Neural cell (in vitro differentiated cells): ENCODE results near the gene GP5. TPM values are rescaled to one million over a fixed set of nuclear protein-coding genes. Genes with fewer than 3 reads are reported as not detected.

Experiments
- H2AFZ ChIP-seq: fragments of 200-600, 300-800 bp; sonication (generic), shearing (Covaris generic); 2 replicates; pipeline ENCODE4 v1.6.0; 2014; ENCODE audit warnings: low read depth, mild to moderate bottlenecking, antibody characterized with exemption, low read length, moderate library complexity
- H3F3A ChIP-seq: fragments of 200-600 bp; shearing (Covaris generic); 2 replicates; pipeline ENCODE4 v1.6.1; 2016; ENCODE audit warnings: mild to moderate bottlenecking, moderate library complexity, mixed read lengths, antibody characterized with exemption, low read length; ENCODE audit not compliant: insufficient read depth, poor library complexity, severe bottlenecking
- H3K27ac ChIP-seq: fragments of 200-600, 300-800 bp; sonication (generic), shearing (Covaris generic); 2 replicates; pipeline ENCODE4 v1.5.1; 2014; ENCODE audit warnings: mild to moderate bottlenecking, low read length, moderate library complexity
- H3K27me3 ChIP-seq: fragments of 300-800, 200-600 bp; sonication (generic), shearing (Covaris generic); 2 replicates; pipeline ENCODE4 v1.6.0; 2014; ENCODE audit warnings: mild to moderate bottlenecking, low read depth, low read length, moderate library complexity; ENCODE audit not compliant: insufficient read depth
- H3K36me3 ChIP-seq: fragments of 300-800, 200-600 bp; sonication (generic), shearing (Covaris generic); 2 replicates; pipeline ENCODE4 v1.5.1; 2014; ENCODE audit warnings: mild to moderate bottlenecking, antibody characterized with exemption, low read length, moderate library complexity; ENCODE audit not compliant: insufficient read depth
- H3K4me2 ChIP-seq: fragments of 300-800, 200-600 bp; sonication (generic), shearing (Covaris generic); 2 replicates; pipeline ENCODE4 v1.6.0; 2014; ENCODE audit warnings: mild to moderate bottlenecking, low read length
- H3K4me3 ChIP-seq: fragments of 300-800, 200-600 bp; sonication (generic), shearing (Covaris generic); 2 replicates; pipeline ENCODE4 v1.5.1; 2014; ENCODE audit warnings: mild to moderate bottlenecking, low read length, moderate library complexity
- H3K79me2 ChIP-seq: fragments of 200-600 bp; shearing (Covaris generic); replicated peaks from 2 replicates; pipeline ENCODE4 v1.6.0; 2014; ENCODE audit warnings: mild to moderate bottlenecking, low read length, moderate library complexity; ENCODE audit not compliant: insufficient read depth
- H3K9ac ChIP-seq: fragments of 300-800, 200-600 bp; sonication (generic), shearing (Covaris generic); 2 replicates; pipeline ENCODE4 v1.6.1; 2016; ENCODE audit warnings: mild to moderate bottlenecking, low read length, mixed read lengths
- H3K9me2 ChIP-seq: fragments of 200-600 bp; shearing (Covaris generic); 2 replicates; pipeline ENCODE4 v1.6.1; 2016; ENCODE audit warnings: mild to moderate bottlenecking, low read length, mixed read lengths; ENCODE audit not compliant: insufficient read depth
- H3K9me3 ChIP-seq: fragments of 200-600, 300-800 bp; sonication (generic), shearing (Covaris generic); 2 replicates; pipeline ENCODE4 v1.6.1; 2016; ENCODE audit warnings: mild to moderate bottlenecking, mixed run types, low read length, moderate library complexity, mixed read lengths
- H4K20me1 ChIP-seq: fragments of 200-600 bp; shearing (Covaris generic); 2 replicates; pipeline ENCODE4 v1.6.1; 2016; ENCODE audit warnings: mild to moderate bottlenecking, mixed run types; ENCODE audit not compliant: insufficient read depth
- CTCF ChIP-seq: fragments of 450-650 bp; IDR thresholded peaks from 2 replicates; pipeline ENCODE4 v1.5.1; 2014; ENCODE audit warnings: antibody characterized with exemption, mild to moderate bottlenecking, moderate library complexity; ENCODE audit not compliant: poor library complexity, severe bottlenecking
- EP300 ChIP-seq: fragments of 450-650 bp; conservative IDR thresholded peaks from 2 replicates; pipeline ENCODE4 v1.6.1; 2014; ENCODE audit warnings: antibody characterized with exemption, mild to moderate bottlenecking, moderate library complexity; ENCODE audit not compliant: poor library complexity, severe bottlenecking
- EZH2 ChIP-seq: fragments of 200-600, 300-800 bp; shearing (Covaris generic), sonication (generic); IDR thresholded peaks from 2 replicates; pipeline ENCODE4 v1.6.1; 2014; ENCODE audit warnings: antibody characterized with exemption, low read length, borderline replicate concordance, mild to moderate bottlenecking; ENCODE audit not compliant: insufficient read depth, poor library complexity, severe bottlenecking
- MXI1 ChIP-seq: fragments of 450-650 bp; conservative IDR thresholded peaks from 2 replicates; pipeline ENCODE4 v1.6.1; 2014; ENCODE audit warnings: antibody characterized with exemption, mild to moderate bottlenecking; ENCODE audit not compliant: poor library complexity, severe bottlenecking
- POLR2AphosphoS5 ChIP-seq: IDR thresholded peaks from 2 replicates; pipeline ENCODE4 v1.6.1; 2012
- RAD21 ChIP-seq: fragments of 450-650 bp; conservative IDR thresholded peaks from 2 replicates; pipeline ENCODE4 v1.6.1; 2014; ENCODE audit warnings: antibody characterized with exemption, mild to moderate bottlenecking, moderate library complexity
- SMC3 ChIP-seq: fragments of 450-650 bp; conservative IDR thresholded peaks from 2 replicates; pipeline ENCODE4 v1.6.1; 2014; ENCODE audit warnings: antibody characterized with exemption, mild to moderate bottlenecking, moderate library complexity; ENCODE audit not compliant: poor library complexity
- TAF1 ChIP-seq: IDR thresholded peaks from 2 replicates; pipeline ENCODE4 v1.6.1; 2012; ENCODE audit warnings: low read depth
- polyA plus RNA-seq: library from polyadenylated mRNA; depleted of rRNA; stranded (reverse); fragments of >200 nt; gene quantifications from 2 replicates; pipeline ENCODE4 v1.2.3, GENCODE V29; 2014
- TF ChIP-seq, protein P1 (sequence below): IDR thresholded peaks from 2 replicates; pipeline ENCODE4 v1.6.1; 2012; ENCODE audit warnings: borderline replicate concordance

The GP5 gene
- polyA plus RNA-seq, 1 donor from 2014 or later = 0.14 TPM

GRCh38 chr3:194424373-194424772 is 25.3 kb upstream of the GP5 start:
- no peak overlapping the region for H3K9ac ChIP-seq
- no peak overlapping the region for H3K4me3 ChIP-seq
- H3K9me3 ChIP-seq = no peaks in the 10 kb centered on the region
- TF ChIP-seq MXI1 (no peak), CTCF (no peak), EZH2 (no peak), POLR2AphosphoS5 (no peak), EP300 (no peak), RAD21 (no peak), SMC3 (no peak), TAF1 (no peak)
- TF ChIP-seq, protein P1, sequence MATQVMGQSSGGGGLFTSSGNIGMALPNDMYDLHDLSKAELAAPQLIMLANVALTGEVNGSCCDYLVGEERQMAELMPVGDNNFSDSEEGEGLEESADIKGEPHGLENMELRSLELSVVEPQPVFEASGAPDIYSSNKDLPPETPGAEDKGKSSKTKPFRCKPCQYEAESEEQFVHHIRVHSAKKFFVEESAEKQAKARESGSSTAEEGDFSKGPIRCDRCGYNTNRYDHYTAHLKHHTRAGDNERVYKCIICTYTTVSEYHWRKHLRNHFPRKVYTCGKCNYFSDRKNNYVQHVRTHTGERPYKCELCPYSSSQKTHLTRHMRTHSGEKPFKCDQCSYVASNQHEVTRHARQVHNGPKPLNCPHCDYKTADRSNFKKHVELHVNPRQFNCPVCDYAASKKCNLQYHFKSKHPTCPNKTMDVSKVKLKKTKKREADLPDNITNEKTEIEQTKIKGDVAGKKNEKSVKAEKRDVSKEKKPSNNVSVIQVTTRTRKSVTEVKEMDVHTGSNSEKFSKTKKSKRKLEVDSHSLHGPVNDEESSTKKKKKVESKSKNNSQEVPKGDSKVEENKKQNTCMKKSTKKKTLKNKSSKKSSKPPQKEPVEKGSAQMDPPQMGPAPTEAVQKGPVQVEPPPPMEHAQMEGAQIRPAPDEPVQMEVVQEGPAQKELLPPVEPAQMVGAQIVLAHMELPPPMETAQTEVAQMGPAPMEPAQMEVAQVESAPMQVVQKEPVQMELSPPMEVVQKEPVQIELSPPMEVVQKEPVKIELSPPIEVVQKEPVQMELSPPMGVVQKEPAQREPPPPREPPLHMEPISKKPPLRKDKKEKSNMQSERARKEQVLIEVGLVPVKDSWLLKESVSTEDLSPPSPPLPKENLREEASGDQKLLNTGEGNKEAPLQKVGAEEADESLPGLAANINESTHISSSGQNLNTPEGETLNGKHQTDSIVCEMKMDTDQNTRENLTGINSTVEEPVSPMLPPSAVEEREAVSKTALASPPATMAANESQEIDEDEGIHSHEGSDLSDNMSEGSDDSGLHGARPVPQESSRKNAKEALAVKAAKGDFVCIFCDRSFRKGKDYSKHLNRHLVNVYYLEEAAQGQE = no peak
- H3K9me2 ChIP-seq = no peaks in the 10 kb centered on the region
- no peak overlapping the region for H3K4me2 ChIP-seq
- no peaks in the 10 kb centered on the region for H4K20me1 ChIP-seq
- no peaks in the 10 kb centered on the region for H3K27me3 ChIP-seq
- H3F3A ChIP-seq = no peaks in the 10 kb centered on the region
- H2AFZ ChIP-seq = no peak overlapping the region
- no peak overlapping the region for H3K27ac ChIP-seq
- peaks cover 5% of the 10 kb centered on the region for H3K36me3 ChIP-seq
- H3K79me2 ChIP-seq = no peaks in the 10 kb centered on the region

GRCh38 chr3:194423317-194423716 is 24.3 kb upstream of the GP5 start:
- H3K9me2 ChIP-seq = no peaks in the 10 kb centered on the region
- H3K27me3 ChIP-seq = no peaks in the 10 kb centered on the region
- H3K36me3 ChIP-seq = peaks cover 8% of the 10 kb centered on the region
- no peak overlapping the region for H3K9ac ChIP-seq
- H4K20me1 ChIP-seq = no peaks in the 10 kb centered on the region
- no peaks in the 10 kb centered on the region for H3K9me3 ChIP-seq
- no peak overlapping the region for H3K4me2 ChIP-seq
- H3K27ac ChIP-seq = no peak overlapping the region
- H3K79me2 ChIP-seq = no peaks in the 10 kb centered on the region
- H2AFZ ChIP-seq = no peak overlapping the region
- no peaks in the 10 kb centered on the region for H3F3A ChIP-seq
- H3K4me3 ChIP-seq = no peak overlapping the region
- TF ChIP-seq CTCF = no peak
- TF ChIP-seq SMC3 = no peak
- no peak for TF ChIP-seq TAF1
- TF ChIP-seq, protein P1 = no peak
- TF ChIP-seq POLR2AphosphoS5 = no peak
- no peak for TF ChIP-seq EP300
- TF ChIP-seq MXI1 = no peak
- no peak for TF ChIP-seq EZH2
- no peak for TF ChIP-seq RAD21
